Liver (tissue), 3 donors: Measurements from ENCODE around the gene ERC2.

Experiments used
- ATF3 ChIP-seq: IDR thresholded peaks from 2 replicates; pipeline ENCODE4 v1.6.1; 2016; ENCODE audit warnings: antibody characterized with exemption
- CTCF ChIP-seq: fragments of 150-350 bp; IDR thresholded peaks from 2 replicates; pipeline ENCODE4 v1.5.1; 2017; ENCODE audit warnings: improper control_type of control experiment, low read depth, low read length; ENCODE audit not compliant: missing input control
- GABPA ChIP-seq, 2 donors: IDR thresholded peaks in 1 of 2; conservative IDR thresholded peaks in 1 of 2; 2 replicates each; pipeline ENCODE4 v1.6.1; 2016; ENCODE audit warnings: antibody characterized with exemption in 2 of 2, mild to moderate bottlenecking in 1 of 2, moderate library complexity in 1 of 2
- JUND ChIP-seq, 2 donors: IDR thresholded peaks; 2 replicates each; pipeline ENCODE4 v1.6.1; 2016; ENCODE audit warnings: antibody characterized with exemption in 2 of 2
- RAD21 ChIP-seq, 2 donors: IDR thresholded peaks; 2 replicates each; pipeline ENCODE4 v1.6.1; 2016; ENCODE audit warnings: antibody characterized with exemption in 2 of 2, mild to moderate bottlenecking in 2 of 2
- REST ChIP-seq: IDR thresholded peaks from 2 replicates; pipeline ENCODE4 v1.6.1; 2016; ENCODE audit warnings: antibody characterized with exemption, mild to moderate bottlenecking
- TAF1 ChIP-seq: conservative IDR thresholded peaks from 2 replicates; pipeline ENCODE4 v1.6.1; 2016; ENCODE audit warnings: antibody characterized with exemption, mild to moderate bottlenecking
- ZBTB33 ChIP-seq: IDR thresholded peaks from 2 replicates; pipeline ENCODE4 v1.6.1; 2016; ENCODE audit warnings: antibody characterized with exemption
- TF ChIP-seq, protein P1 (sequence below): IDR thresholded peaks from 2 replicates; pipeline ENCODE4 v1.6.1; 2016; ENCODE audit warnings: antibody characterized with exemption
- donor health status: healthy.
- donor health status: healthy.

DNA sequence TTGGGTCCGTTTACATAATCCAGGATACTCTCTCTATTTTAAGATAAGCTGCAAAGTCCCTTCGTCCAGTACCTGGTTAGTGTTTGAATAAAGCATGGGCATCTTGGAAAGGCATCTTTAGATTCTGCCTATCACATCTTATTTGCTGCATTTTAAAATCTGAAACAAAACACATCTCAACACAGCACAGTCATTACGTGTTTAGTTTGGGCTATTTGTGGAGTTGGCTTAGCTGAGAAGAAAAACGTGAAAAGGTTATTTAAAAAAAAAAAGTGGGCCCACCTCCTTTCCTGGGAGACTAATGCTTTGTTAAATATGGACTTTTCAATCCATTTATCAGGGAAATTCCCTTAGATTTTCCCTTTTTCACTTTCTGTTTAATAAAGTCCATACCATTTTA, 806.7 kb downstream of the ERC2 start:
- TF ChIP-seq CTCF = no peak
- TF ChIP-seq TAF1 = no peak
- TF ChIP-seq ATF3 = no peak
- TF ChIP-seq, protein P1, sequence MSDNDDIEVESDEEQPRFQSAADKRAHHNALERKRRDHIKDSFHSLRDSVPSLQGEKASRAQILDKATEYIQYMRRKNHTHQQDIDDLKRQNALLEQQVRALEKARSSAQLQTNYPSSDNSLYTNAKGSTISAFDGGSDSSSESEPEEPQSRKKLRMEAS = no peak
- no peak for TF ChIP-seq JUND (IDR thresholded peaks at IDR 0.05)
- no peak for TF ChIP-seq RAD21 (IDR thresholded peaks at IDR 0.05)
- no peak for TF ChIP-seq ZBTB33
- no peak for TF ChIP-seq GABPA (IDR thresholded peaks at IDR 0.05 in 1 of 2, conservative IDR thresholded peaks at IDR 0.05 in 1 of 2)
- no peak for TF ChIP-seq REST
